Stomach (tissue), 4 donors: ENCODE data around the gene GLI1.

Experiments used
- EP300 ChIP-seq: sonication (generic); formaldehyde crosslinking; IDR thresholded peaks from one replicate; pipeline ENCODE4 v1.6.1; 2017; ENCODE audit warnings: antibody characterized with exemption
- POLR2A ChIP-seq, 4 donors: fragments of 450-650 bp; IDR thresholded peaks; one replicate each; pipeline ENCODE4 v1.6.1; 2016; ENCODE audit warnings: antibody characterized with exemption in 4 of 4, control low read depth in 2 of 4, mild to moderate bottlenecking in 1 of 4, moderate library complexity in 1 of 4

DNA sequence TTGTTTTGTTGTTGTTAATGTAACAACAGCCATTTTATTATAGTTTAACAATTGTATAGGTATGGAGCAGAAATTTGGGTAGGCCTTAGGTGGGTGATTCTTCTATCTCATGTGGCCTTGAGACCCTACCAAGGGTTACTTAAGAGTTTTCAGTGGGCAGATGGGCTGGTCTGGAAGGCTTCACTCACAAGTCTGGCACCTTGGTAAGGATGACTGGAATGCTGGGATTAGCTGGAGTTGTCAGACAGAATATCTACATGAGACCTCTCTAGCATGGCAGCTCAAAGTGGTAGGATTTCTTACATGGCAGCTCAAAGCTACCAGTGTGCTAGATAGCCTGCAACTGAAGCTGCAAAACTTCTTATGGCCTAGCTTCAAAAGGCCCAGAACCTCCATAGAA is 26.1 kb downstream of the GLI1 start:
- TF ChIP-seq POLR2A (IDR thresholded peaks at IDR 0.05) = no peak
- no peak for TF ChIP-seq EP300
